Gastrocnemius medialis (tissue), 4 donors: Measurements from ENCODE around the gene SYNJ1.

Experiments
- POLR2A ChIP-seq, 2 donors: fragments of 450-650 bp; IDR thresholded peaks; one replicate each; pipeline ENCODE4 v1.6.1; 2017; ENCODE audit warnings: antibody characterized with exemption in 2 of 2, mild to moderate bottlenecking in 2 of 2, moderate library complexity in 2 of 2
- TF ChIP-seq, protein P1 (sequence below), 5 experiments: fragments of 450-650 bp in 3 of 5; fragments of 200-600 bp in 2 of 5; sonication (generic) in 2 of 5; IDR thresholded peaks in 4 of 5; conservative IDR thresholded peaks in 1 of 5; 1 replicate in 4 of 5; 2 replicates in 1 of 5; pipeline ENCODE4 v1.5.1; 2016 to 2019; ENCODE audit warnings: antibody characterized with exemption in 5 of 5, mild to moderate bottlenecking in 3 of 5, moderate library complexity in 3 of 5

DNA sequence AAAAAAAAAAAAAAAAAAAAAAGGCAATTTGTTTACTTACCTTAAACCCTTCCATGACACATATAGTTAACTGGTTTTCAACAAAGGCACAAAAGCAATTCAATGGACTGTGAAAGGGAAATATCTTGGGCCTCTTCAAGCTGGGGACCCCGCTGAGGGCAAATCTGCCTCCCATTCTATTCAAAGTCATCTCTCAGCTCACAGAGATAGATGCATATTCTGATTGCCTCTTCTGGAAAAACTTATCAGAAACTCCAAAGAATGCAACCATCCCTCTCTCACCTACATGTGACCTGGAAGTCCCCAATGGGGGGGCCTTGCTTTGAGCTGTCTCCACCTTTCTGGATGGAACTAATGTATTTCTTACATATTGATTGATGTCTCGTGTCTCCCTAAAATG lies 12.1 kb upstream of the SYNJ1 start:
- no peak for TF ChIP-seq POLR2A (IDR thresholded peaks at IDR 0.05)
- TF ChIP-seq, protein P1, sequence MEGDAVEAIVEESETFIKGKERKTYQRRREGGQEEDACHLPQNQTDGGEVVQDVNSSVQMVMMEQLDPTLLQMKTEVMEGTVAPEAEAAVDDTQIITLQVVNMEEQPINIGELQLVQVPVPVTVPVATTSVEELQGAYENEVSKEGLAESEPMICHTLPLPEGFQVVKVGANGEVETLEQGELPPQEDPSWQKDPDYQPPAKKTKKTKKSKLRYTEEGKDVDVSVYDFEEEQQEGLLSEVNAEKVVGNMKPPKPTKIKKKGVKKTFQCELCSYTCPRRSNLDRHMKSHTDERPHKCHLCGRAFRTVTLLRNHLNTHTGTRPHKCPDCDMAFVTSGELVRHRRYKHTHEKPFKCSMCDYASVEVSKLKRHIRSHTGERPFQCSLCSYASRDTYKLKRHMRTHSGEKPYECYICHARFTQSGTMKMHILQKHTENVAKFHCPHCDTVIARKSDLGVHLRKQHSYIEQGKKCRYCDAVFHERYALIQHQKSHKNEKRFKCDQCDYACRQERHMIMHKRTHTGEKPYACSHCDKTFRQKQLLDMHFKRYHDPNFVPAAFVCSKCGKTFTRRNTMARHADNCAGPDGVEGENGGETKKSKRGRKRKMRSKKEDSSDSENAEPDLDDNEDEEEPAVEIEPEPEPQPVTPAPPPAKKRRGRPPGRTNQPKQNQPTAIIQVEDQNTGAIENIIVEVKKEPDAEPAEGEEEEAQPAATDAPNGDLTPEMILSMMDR (IDR thresholded peaks at IDR 0.05 in 4 of 5, conservative IDR thresholded peaks at IDR 0.05 in 1 of 5) = no peak
